B cell (primary cell): ENCODE measurements around the gene FAM25A. TPM values are rescaled to one million over a fixed set of nuclear protein-coding genes. Genes with fewer than 3 reads are reported as not detected.

Experiments
- ATAC-seq: fragments of 200-7000 bp; cut with Tn5 transposase; one replicate; pipeline ENCODE4 v1.10.0; 2021; ENCODE audit warnings: low read depth, mild to moderate bottlenecking, moderate number of reproducible peaks, moderate library complexity
- CTCF ChIA-PET: fragments of 350-600 bp; sonication (Branson Sonifier 250); formaldehyde crosslinking; loops from one replicate; lab custom pipeline; 2021; ENCODE audit warnings: antibody characterized with exemption, inconsistent platforms; lab: Charles Lee
- POLR2A ChIA-PET: fragments of 350-600 bp; sonication (Branson Sonifier 250); formaldehyde crosslinking; loops from one replicate; lab custom pipeline; 2021; ENCODE audit warnings: antibody characterized with exemption; lab: Charles Lee
- DNase-seq: peaks from one replicate; pipeline ENCODE4 v3.0.0; 2013
- H2AFZ ChIP-seq: 2 replicates; pipeline ENCODE4 v1.6.1; 2012; ENCODE audit warnings: mild to moderate bottlenecking, low read depth, low read length; ENCODE audit not compliant: insufficient read depth, poor library complexity, severe bottlenecking
- H3K27ac ChIP-seq, 2 donors: 1 replicate in 1 of 2; 2 replicates in 1 of 2; pipeline ENCODE4 v1.5.1; 2012 to 2013; ENCODE audit warnings: low read length in 2 of 2, mild to moderate bottlenecking in 2 of 2, moderate library complexity in 1 of 2
- H3K27me3 ChIP-seq, 4 experiments: fragments of 200-600 bp in 1 of 4; sonication (generic) in 1 of 4; replicated peaks in 1 of 4; 1 replicate in 2 of 4; 2 replicates in 2 of 4; pipeline versions ENCODE4 v1.6.1 to v1.7.0; 2013 to 2016; ENCODE audit warnings: low read length in 3 of 4, mild to moderate bottlenecking in 2 of 4, mixed read lengths in 1 of 4, moderate library complexity in 1 of 4; ENCODE audit not compliant: insufficient read depth in 4 of 4, control insufficient read depth in 3 of 4; ENCODE audit errors: control extremely low read depth in 1 of 4
- H3K36me3 ChIP-seq, 2 experiments: replicated peaks in 1 of 2; 1 replicate in 1 of 2; 2 replicates in 1 of 2; pipeline versions ENCODE4 v1.6.1 to v1.7.1; 2013; ENCODE audit warnings: low read length in 1 of 2; ENCODE audit not compliant: insufficient read depth in 2 of 2, control insufficient read depth in 1 of 2; ENCODE audit errors: control extremely low read depth in 1 of 2, extremely low read depth in 1 of 2
- H3K4me1 ChIP-seq, 2 donors: fragments of 200-600 bp in 1 of 2; sonication (generic) in 1 of 2; 1 replicate in 1 of 2; 2 replicates in 1 of 2; pipeline versions ENCODE4 v1.5.1 to v1.6.1; 2013 to 2017; ENCODE audit warnings: low read length in 2 of 2; ENCODE audit not compliant: control insufficient read depth in 2 of 2, insufficient read depth in 2 of 2
- H3K4me2 ChIP-seq: replicated peaks from 2 replicates; pipeline ENCODE3; 2012; ENCODE audit warnings: mild to moderate bottlenecking, low read depth, low read length; ENCODE audit not compliant: poor library complexity, severe bottlenecking
- H3K4me3 ChIP-seq, 5 experiments: fragments of 200-600 bp in 1 of 5; sonication (generic) in 1 of 5; 1 replicate in 3 of 5; 2 replicates in 2 of 5; pipeline versions ENCODE4 v1.5.1 to v1.7.0; 2011 to 2016; ENCODE audit warnings: low read length in 4 of 5, mild to moderate bottlenecking in 4 of 5, low read depth in 2 of 5, control low read depth in 1 of 5, moderate library complexity in 1 of 5; ENCODE audit not compliant: insufficient read depth in 1 of 5; ENCODE audit errors: control extremely low read depth in 1 of 5, extremely low read depth in 1 of 5
- H3K79me2 ChIP-seq: fragments of 200-600 bp; sonication (generic); one replicate; pipeline ENCODE4 v1.6.0; 2016; ENCODE audit warnings: low read length; ENCODE audit not compliant: control insufficient read depth, insufficient read depth
- H3K9ac ChIP-seq: fragments of 200-600 bp; sonication (generic); 2 replicates; pipeline ENCODE4 v1.6.1; 2017; ENCODE audit warnings: mild to moderate bottlenecking, low read length, moderate library complexity
- H3K9me3 ChIP-seq, 3 donors: one replicate each; pipeline versions ENCODE4 v1.6.1 to v1.7.1; 2013; ENCODE audit warnings: low read length in 2 of 3; ENCODE audit not compliant: control insufficient read depth in 2 of 3, insufficient read depth in 1 of 3; ENCODE audit errors: control extremely low read depth in 1 of 3
- H4K20me1 ChIP-seq: 2 replicates; pipeline ENCODE4 v1.6.0; 2012; ENCODE audit warnings: mild to moderate bottlenecking, low read length; ENCODE audit not compliant: insufficient read depth, control insufficient read depth, poor library complexity, severe bottlenecking
- H3K27ac Mint-ChIP-seq: one replicate; pipeline ENCODE4 v1.8.0; 2021; ENCODE audit warnings: mixed read lengths
- H3K27me3 Mint-ChIP-seq: one replicate; pipeline ENCODE4 v1.8.0; 2021; ENCODE audit warnings: mixed read lengths
- H3K4me1 Mint-ChIP-seq: one replicate; pipeline ENCODE4 v1.8.0; 2021; ENCODE audit warnings: mixed read lengths
- H3K4me3 Mint-ChIP-seq: one replicate; pipeline ENCODE4 v1.8.0; 2021; ENCODE audit warnings: mixed read lengths
- H3K9me3 Mint-ChIP-seq: one replicate; pipeline ENCODE4 v1.8.0; 2022; ENCODE audit warnings: mixed read lengths; ENCODE audit not compliant: insufficient read depth
- CTCF ChIP-seq: fragments of 200-600 bp; IDR thresholded peaks from one replicate; pipeline ENCODE4 v1.8.0; 2022; ENCODE audit warnings: antibody characterized with exemption, mild to moderate bottlenecking
- EZH2 ChIP-seq: IDR thresholded peaks from 2 replicates; pipeline ENCODE4 v1.6.1; 2012; ENCODE audit warnings: borderline replicate concordance, low read depth, mild to moderate bottlenecking, moderate library complexity, low read length; ENCODE audit not compliant: insufficient read depth, poor library complexity, severe bottlenecking
- WGBS: methylation state at CpG from one replicate; pipeline ENCODE4 v1.1.5; 2013; ENCODE audit warnings: missing lambda C conversion rate; ENCODE audit not compliant: insufficient coverage; 5-methylcytosine and 5-hydroxymethylcytosine counted together
- intact Hi-C: fragments of 100-400 bp; cut with micrococcal nuclease; formaldehyde crosslinking; loops from one replicate; pipeline ENCODE4 v1.10.0; 2022
- polyA plus RNA-seq: library from polyadenylated mRNA; depleted of rRNA; stranded (reverse); fragments of >200 nt; gene quantifications from 2 replicates; pipeline ENCODE4 v1.2.3, GENCODE V29; 2012
- total RNA-seq, 2 donors: library from RNA; stranded (reverse); fragments of 120-200 nt in 1 of 2; gene quantifications; 1 replicate in 1 of 2; 2 replicates in 1 of 2; pipeline versions ENCODE4 v1.2.3 to v1.2.4, GENCODE V29; 2013 to 2022

Gene FAM25A
- total and polyA plus RNA-seq, 2 donors (not counting 1 experiment from before 2014, with no cell fraction given), result not detected

- no peak overlapping the region for H2AFZ ChIP-seq
- no peaks in the 10 kb centered on the region for H3K4me1 Mint-ChIP-seq
- no peak overlapping the region for H3K27ac ChIP-seq
- peaks cover 4% of the 10 kb centered on the region for H4K20me1 ChIP-seq
- no peak for DNase-seq
- H3K27me3 Mint-ChIP-seq, result no peaks in the 10 kb centered on the region
- H3K9me3 Mint-ChIP-seq, result no peaks in the 10 kb centered on the region
- no peaks in the 10 kb centered on the region for H3K27me3 ChIP-seq
- ChIA-PET POLR2A (no interaction called here), CTCF (no interaction called here)
- TF ChIP-seq CTCF (no peak), EZH2 (no peak)
- no peaks in the 10 kb centered on the region for H3K4me1 ChIP-seq
- H3K4me3 ChIP-seq, result no peak overlapping the region
- H3K9me3 ChIP-seq, result no peaks in the 10 kb centered on the region
- H3K27ac Mint-ChIP-seq, result no peak overlapping the region
- ATAC-seq, result no peak
- no peak overlapping the region for H3K9ac ChIP-seq
- WGBS, result 93% methylated on average over 2 of the region's 6 CpGs
- H3K36me3 ChIP-seq, result peaks cover 4 to 23% of the 10 kb centered on the region in 2 experiments
- no peak overlapping the region for H3K4me3 Mint-ChIP-seq
- intact Hi-C loops, result no loop called here
- H3K79me2 ChIP-seq, result no peaks in the 10 kb centered on the region
- no peak overlapping the region for H3K4me2 ChIP-seq
Measured at GRCh38 chr10:87045434-87045938, 25.4 kb downstream of the FAM25A start.

DNA sequence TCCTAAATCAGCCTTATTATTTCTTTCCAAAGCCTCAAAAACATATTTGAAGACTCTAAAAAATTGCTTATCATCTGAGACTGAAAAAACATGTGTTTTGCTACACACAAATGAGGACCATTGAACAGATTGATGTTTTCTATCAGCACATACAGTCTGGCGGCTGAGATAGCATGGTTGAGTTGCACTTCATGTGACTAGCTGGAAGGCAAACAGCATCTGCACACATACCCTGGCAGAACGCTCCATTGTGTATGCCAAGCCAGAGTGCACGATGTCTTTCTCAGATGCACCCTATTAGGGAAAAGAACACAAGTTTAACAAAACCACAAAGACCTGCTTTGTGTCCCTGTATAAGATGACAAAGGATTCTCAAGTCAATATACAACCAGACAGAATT, 33.0 kb downstream of the FAM25A start:
- H3K36me3 ChIP-seq, result peaks cover 3 to 67% of the 10 kb centered on the region in 2 experiments
- H3K9me3 ChIP-seq, result no peaks in the 10 kb centered on the region
- H2AFZ ChIP-seq, result no peak overlapping the region
- intact Hi-C loops, result no loop called here
- TF ChIP-seq EZH2 (no peak), CTCF (no peak)
- no peaks in the 10 kb centered on the region for H3K4me1 ChIP-seq
- H3K9ac ChIP-seq, result no peak overlapping the region
- no peak for ATAC-seq
- H3K9me3 Mint-ChIP-seq, result no peaks in the 10 kb centered on the region
- peaks cover 4% of the 10 kb centered on the region for H4K20me1 ChIP-seq
- no peak overlapping the region for H3K4me2 ChIP-seq
- no peak overlapping the region for H3K27ac ChIP-seq
- H3K79me2 ChIP-seq, result no peaks in the 10 kb centered on the region
- CTCF ChIA-PET, result no interaction called here
- no peaks in the 10 kb centered on the region for H3K4me1 Mint-ChIP-seq
- no peak overlapping the region for H3K4me3 ChIP-seq
- WGBS, result 80% methylated on average over 1 of the region's 3 CpGs
- POLR2A ChIA-PET, result no interaction called here
- no peaks in the 10 kb centered on the region for H3K27me3 ChIP-seq
- no peak overlapping the region for H3K4me3 Mint-ChIP-seq
- H3K27me3 Mint-ChIP-seq, result no peaks in the 10 kb centered on the region
- DNase-seq, result no peak
- H3K27ac Mint-ChIP-seq, result no peak overlapping the region
